K562 (cell line): ENCODE data around the gene MRRF. TPM values are rescaled to one million over a fixed set of nuclear protein-coding genes. Genes with fewer than 3 reads are reported as not detected.

Experiments
- ATAC-seq: fragments of 200-7000 bp; cut with Tn5 transposase; 3 replicates; pipeline ENCODE4 v1.9.1; 2020; ENCODE audit warnings: moderate library complexity
- BruUV-seq: library from RNA; stranded (reverse); fragments of 400-500 nt; replicated peaks from 2 replicates; lab custom pipeline; 2021; lab: Mats Ljungman, UMichigan
- CTCF ChIA-PET: fragments of 300-600 bp; formaldehyde crosslinking; extraction: SDS; loops from one replicate; lab custom pipeline; 2021; ENCODE audit warnings: low intra/inter-chr PET ratio; lab: Yijun Ruan, JAX
- POLR2A ChIA-PET: fragments of 300-600, 350-650 bp; sonication (Branson Sonifier 250); formaldehyde crosslinking; extraction: SDS; loops from one replicate; lab custom pipeline; 2021; ENCODE audit warnings: antibody characterized with exemption, inconsistent platforms; lab: Yijun Ruan, JAX
- DNase-seq, 4 experiments: peaks; one replicate each; pipeline versions ENCODE4 v3.0.0 to v3.0.0-alpha.2; 2011 to 2018; ENCODE audit warnings: low spot score in 3 of 4, mixed read lengths in 3 of 4; ENCODE audit errors: extremely low read depth in 1 of 4
- FAIRE-seq: peaks from 2 replicates; lab custom pipeline; 2011; peaks lifted over from hg19 to GRCh38; lab: Jason Lieb, UNC
- H2AFZ ChIP-seq: 2 replicates; pipeline ENCODE4 v1.6.0; 2011; ENCODE audit warnings: low read depth, low read length, control low read depth, inconsistent platforms
- H3K27ac ChIP-seq: fragments of 200-600 bp; 3 replicates; pipeline ENCODE4 v1.8.0; 2011; ENCODE audit warnings: low read depth, mild to moderate bottlenecking, control low read depth, inconsistent platforms, low read length, moderate library complexity, mixed read lengths; ENCODE audit errors: extremely low read depth
- H3K27me3 ChIP-seq, 2 experiments: fragments of 300-600 bp in 1 of 2; 2 replicates in 1 of 2; 3 replicates in 1 of 2; pipeline versions ENCODE4 v1.6.0 to v1.8.0; 2011; ENCODE audit warnings: inconsistent platforms in 2 of 2, low read length in 2 of 2, mild to moderate bottlenecking in 1 of 2, mixed read lengths in 1 of 2, moderate library complexity in 1 of 2; ENCODE audit not compliant: control insufficient read depth in 2 of 2, insufficient read depth in 2 of 2
- H3K36me3 ChIP-seq: fragments of 300-600 bp; 3 replicates; pipeline ENCODE4 v1.8.0; 2011; ENCODE audit warnings: mild to moderate bottlenecking, low read length, inconsistent platforms; ENCODE audit not compliant: control insufficient read depth, insufficient read depth
- H3K4me1 ChIP-seq, 2 experiments: fragments of 200-600 bp in 1 of 2; replicated peaks in 1 of 2; 2 replicates in 1 of 2; 3 replicates in 1 of 2; pipeline versions ENCODE4 v1.5.1 to v1.8.0; 2011; ENCODE audit warnings: inconsistent platforms in 2 of 2, low read length in 2 of 2, mild to moderate bottlenecking in 1 of 2, mixed read lengths in 1 of 2, moderate library complexity in 1 of 2; ENCODE audit not compliant: control insufficient read depth in 2 of 2, insufficient read depth in 2 of 2
- H3K4me2 ChIP-seq: 2 replicates; pipeline ENCODE4 v1.6.1; 2011; ENCODE audit warnings: low read length, control low read depth, inconsistent platforms, mixed read lengths; ENCODE audit not compliant: insufficient read depth
- H3K4me3 ChIP-seq: fragments of 200-600 bp; sonication (generic), shearing (Covaris generic); 2 replicates; pipeline ENCODE4 v1.5.1; 2016; ENCODE audit warnings: control low read depth, inconsistent platforms
- H3K79me2 ChIP-seq: fragments of 200-600 bp; 3 replicates; pipeline ENCODE4 v1.8.0; 2011; ENCODE audit warnings: low read length, inconsistent platforms; ENCODE audit not compliant: control insufficient read depth, insufficient read depth
- H3K9ac ChIP-seq, 2 experiments: 2 replicates each; pipeline versions ENCODE4 v1.6.0 to v1.6.1; 2011; ENCODE audit warnings: low read depth in 2 of 2, low read length in 2 of 2, control low read depth in 1 of 2, inconsistent platforms in 1 of 2, mild to moderate bottlenecking in 1 of 2, mixed read lengths in 1 of 2; ENCODE audit not compliant: insufficient read depth in 1 of 2
- H3K9me1 ChIP-seq: one replicate; pipeline ENCODE4 v1.6.0; 2011; ENCODE audit warnings: inconsistent platforms, mild to moderate bottlenecking, low read length, moderate library complexity; ENCODE audit not compliant: control insufficient read depth, insufficient read depth
- H3K9me3 ChIP-seq: replicated peaks from 2 replicates; pipeline ENCODE4 v1.5.1; 2011; ENCODE audit warnings: low read depth, low read length, inconsistent platforms; ENCODE audit not compliant: control insufficient read depth, insufficient read depth
- H4K20me1 ChIP-seq: replicated peaks from 2 replicates; pipeline ENCODE4 v1.6.1; 2011; ENCODE audit warnings: low read length, inconsistent platforms, mixed read lengths; ENCODE audit not compliant: control insufficient read depth, insufficient read depth
- BRF1 ChIP-seq: IDR thresholded peaks from 3 replicates; pipeline ENCODE4 v1.6.1; 2011; ENCODE audit warnings: borderline replicate concordance, mild to moderate bottlenecking; ENCODE audit not compliant: insufficient read length; ENCODE audit errors: extremely low read depth
- DEAF1 ChIP-seq: fragments of 450-650 bp; formaldehyde crosslinking; IDR thresholded peaks from 2 replicates; pipeline ENCODE4 v1.4.0; 2020; ENCODE audit warnings: mild to moderate bottlenecking, moderate library complexity
- EGR1 ChIP-seq: fragments of 450-650 bp; conservative IDR thresholded peaks from 2 replicates; pipeline ENCODE4 v1.6.1; 2017; ENCODE audit warnings: mild to moderate bottlenecking
- ETV5 ChIP-seq: sonication (generic); formaldehyde crosslinking; IDR thresholded peaks from 2 replicates; pipeline ENCODE4 v1.4.0; 2020; ENCODE audit warnings: low read depth, mild to moderate bottlenecking, missing genetic modification reagents
- MNT ChIP-seq, 2 experiments: fragments of 450-650 bp; conservative IDR thresholded peaks; 2 replicates each; pipeline ENCODE4 v1.6.1; 2017; ENCODE audit warnings: mild to moderate bottlenecking in 2 of 2, moderate library complexity in 2 of 2
- MTA3 ChIP-seq: fragments of 450-650 bp; formaldehyde crosslinking; IDR thresholded peaks from 2 replicates; pipeline ENCODE4 v1.6.1; 2017; ENCODE audit warnings: mild to moderate bottlenecking, borderline replicate concordance
- NRF1 ChIP-seq, 2 experiments: fragments of 450-650 bp; IDR thresholded peaks in 1 of 2; conservative IDR thresholded peaks in 1 of 2; 2 replicates each; pipeline ENCODE4 v1.6.1; 2014; ENCODE audit warnings: mild to moderate bottlenecking in 2 of 2
- PHF8 ChIP-seq: fragments of 200-600 bp; sonication (generic); IDR thresholded peaks from 2 replicates; pipeline ENCODE4 v1.6.1; 2012; ENCODE audit warnings: mixed run types, mild to moderate bottlenecking, inconsistent platforms, low read length, moderate library complexity, borderline replicate concordance
- RBBP5 ChIP-seq: fragments of 200-600 bp; sonication (generic); IDR thresholded peaks from 2 replicates; pipeline ENCODE4 v1.6.1; 2012; ENCODE audit warnings: borderline replicate concordance, mild to moderate bottlenecking, low read length, control low read depth, inconsistent platforms; ENCODE audit not compliant: insufficient read depth, poor library complexity, severe bottlenecking
- RBFOX2 ChIP-seq: fragments of 200-400 bp; formaldehyde crosslinking; IDR thresholded peaks from 2 replicates; pipeline ENCODE4 v1.6.1; 2017; ENCODE audit warnings: low read depth, mild to moderate bottlenecking, low read length, moderate library complexity
- STAT5A ChIP-seq: IDR thresholded peaks from 2 replicates; pipeline ENCODE4 v1.6.1; 2012; ENCODE audit warnings: low read length, inconsistent platforms, borderline replicate concordance
- TOE1 ChIP-seq, 2 experiments: fragments of 450-650 bp in 1 of 2; sonication (generic) in 1 of 2; formaldehyde crosslinking in 1 of 2; IDR thresholded peaks; 2 replicates each; pipeline versions ENCODE4 v1.7.1 to v1.8.0; 2016 to 2022; ENCODE audit warnings: borderline replicate concordance in 2 of 2, mild to moderate bottlenecking in 2 of 2, antibody characterized with exemption in 1 of 2, inconsistent platforms in 1 of 2, low read depth in 1 of 2, missing genetic modification reagents in 1 of 2, moderate library complexity in 1 of 2
- ZKSCAN8 ChIP-seq: fragments of 200-800 bp; sonication (Bioruptor generic); IDR thresholded peaks from 2 replicates; pipeline ENCODE4 v1.6.1; 2016; ENCODE audit warnings: missing genetic modification characterization, missing compliant biosample characterization
- ZNF124 ChIP-seq: sonication (generic); formaldehyde crosslinking; IDR thresholded peaks from 2 replicates; pipeline ENCODE4 v1.8.1; 2022; ENCODE audit warnings: missing genetic modification reagents
- WGBS: fragments of 100-300 bp; shearing (Covaris generic); methylation state at CpG from one replicate; pipeline ENCODE4 v1.1.6; 2016; ENCODE audit warnings: low coverage, mixed read lengths; ENCODE audit not compliant: insufficient coverage; ENCODE audit errors: missing lambda C conversion rate; 5-methylcytosine and 5-hydroxymethylcytosine counted together
- in situ Hi-C: fragments of 300-500 bp; cut with MboI; formaldehyde crosslinking; loops from 4 replicates; pipeline ENCODE4 v1.15.0; 2018; ENCODE audit warnings: inconsistent platforms, mixed read lengths
- intact Hi-C: fragments of 100-400 bp; cut with micrococcal nuclease; formaldehyde crosslinking; loops from 2 replicates; pipeline ENCODE4 v1.14.2; 2022
- polyA plus RNA-seq, 8 experiments: library from polyadenylated mRNA; depleted of rRNA in 4 of 8; stranded (reverse) in 5 of 8; unstranded in 3 of 8; fragments of >200 nt; fragmentation: Nextera tagmentation in 2 of 8; fragmentation: Illumina TruSeq in 1 of 8; extraction: Ambion mirVana in 2 of 8; extraction: Trizol in 1 of 8; gene quantifications; 2 replicates each; pipeline versions ENCODE4 v1.2.1 to v1.2.3, GENCODE V29; 2011 to 2014; ENCODE audit warnings: inconsistent platforms in 1 of 8, missing spikeins in 1 of 8
- total RNA-seq, 7 experiments: library from RNA; depleted of rRNA in 6 of 7; stranded (reverse); fragments of >200 nt in 6 of 7; fragmentation: Illumina TruSeq in 2 of 7; extraction: Trizol in 2 of 7; gene quantifications; 2 replicates each; pipeline versions ENCODE4 v1.2.1 to v1.2.3, GENCODE V29; 2011 to 2021; ENCODE audit warnings: low replicate concordance in 1 of 7

MRRF gene
- total and polyA plus RNA-seq, 9 of the 15 experiments (the other 6 are each of a cell fraction or from before 2014, with no cell fraction given) = 55.0 to 105 (median 81.2) TPM

GRCh38 chr9:122370869-122371755 lies 106.4 kb downstream of the MRRF start, which contains the start of gene PTGS1:
Gene PTGS1, plus strand, starts transcription at chr9:122371024. Its CDS starts 61 bp downstream, at chr9:122371085.
- Histone ChIP-seq H3K36me3 (no peaks in the 10 kb centered on the region; the same call in 2 of the 3 replicates), H3K4me3 (peak within 1 kb of the TSS; percentile 44), H3K9me3 (0 out of 2 replicates have a peak, but pooled peaks cover 2% of the 10 kb centered on the region), H3K4me2 (peak within 1 kb of the TSS; percentile 70), H3K27ac (no peak within 1 kb of the TSS), H3K79me2 (no peaks in the 10 kb centered on the region; the same call in 2 of the 3 replicates), H3K4me1 (peaks cover 33 to 38% of the 10 kb centered on the region in 2 experiments), H3K9ac (peak within 1 kb of the TSS; percentile 46 to 89; a peak in 3 of 4 replicates), H4K20me1 (no peaks in the 10 kb centered on the region), H3K9me1 (peaks cover 4% of the 10 kb centered on the region), H2AFZ (peak within 1 kb of the TSS; percentile 69), H3K27me3 (0 out of 5 replicates have a peak, but pooled peaks cover 0 to 2% of the 10 kb centered on the region in 2 experiments)
- intact Hi-C loops (no loop called here), in situ Hi-C loops (loop anchor here (10.0 kb wide), 1 partner anchor 74 kb away; no protein-coding TSS in a partner anchor)
- DNase-seq = peak; percentile 64 to 80 (median 76)
- peak; percentile 80 for ATAC-seq
- ChIA-PET POLR2A (interaction anchor here (0.5 to 1.4 kb wide), 6 partner anchors 17 to 440 kb away, joined by 3 to 4 read pairs (median 3); no protein-coding TSS in a partner anchor), CTCF (no interaction called here)
- WGBS = 9% methylated on average over 21 of the region's 39 CpGs
- FAIRE-seq = no peak
- BruUV-seq = no TSS peak
- peak in 1 of 2 experiments; percentile 56; a peak in 2 of 4 replicates for TF ChIP-seq MNT (conservative IDR thresholded peaks at IDR 0.05)
- TF ChIP-seq NRF1 (conservative IDR thresholded peaks at IDR 0.05 in 1 of 2, IDR thresholded peaks at IDR 0.05 in 1 of 2) = peak; percentile 16 to 34; a peak in 1 of 4 replicates
- TF ChIP-seq PHF8 = peak; percentile 48; the same call in 1 of the 2 replicates
- TF ChIP-seq ETV5 (CRISPR knock-in tag) = no peak
- no peak for TF ChIP-seq STAT5A
- TF ChIP-seq DEAF1 (CRISPR knock-in tag) = no peak
- TF ChIP-seq RBBP5 = peak; percentile 38
- TF ChIP-seq TOE1 (IDR thresholded peaks at IDR 0.05; ENCODE audit: borderline replicate concordance) = no peak
- no peak for TF ChIP-seq TOE1 (CRISPR knock-in tag; IDR thresholded peaks at IDR 0.05; ENCODE audit: borderline replicate concordance, low read depth)
- peak; percentile 37; the same call in 1 of the 2 replicates for TF ChIP-seq MTA3
- no peak for TF ChIP-seq BRF1
- TF ChIP-seq ZNF124 (CRISPR knock-in tag) = no peak
- TF ChIP-seq RBFOX2 = peak; percentile 34; the same call in 1 of the 2 replicates
- TF ChIP-seq EGR1 = peak; percentile 41; the same call in 1 of the 2 replicates
- no peak for TF ChIP-seq ZKSCAN8
